ENCODE data around the gene EPHB1.

Gene EPHB1

GRCh38 chr3:134791992-134792391 is 3.1 kb upstream of the EPHB1 start:
- H2BK5ac ChIP-seq (ENCODE audit: low read length): no peak overlapping the region
- H3K27me3 ChIP-seq (ENCODE audit: control insufficient read depth in 3 of 3, insufficient read depth in 3 of 3, low read depth in 1 of 3, low read length in 3 of 3): peaks cover 0 to 23% (median 0%) of the 10 kb centered on the region in 3 experiments
- H3K9ac ChIP-seq (ENCODE audit: low read depth, low read length, poor library complexity): no peak overlapping the region
- H4K91ac ChIP-seq (ENCODE audit: low read depth, low read length, poor library complexity): no peak overlapping the region
- no peak overlapping the region for H3K18ac ChIP-seq (ENCODE audit: low read length)
- H3K79me1 ChIP-seq (ENCODE audit: low read depth, low read length): peaks cover 2% of the 10 kb centered on the region
- H3K14ac ChIP-seq (ENCODE audit: low read length): no peak overlapping the region
- no peak overlapping the region for H4K8ac ChIP-seq (ENCODE audit: low read depth, low read length)
- no peak for DNase-seq (ENCODE audit: low spot score)
- H3K9me3 ChIP-seq (replicated peaks in 1 of 2; ENCODE audit: control insufficient read depth in 2 of 2, insufficient read depth in 1 of 2, low read depth in 1 of 2, low read length in 2 of 2): no peaks in the 10 kb centered on the region
- H3K4me3 ChIP-seq (ENCODE audit: low read length in 2 of 2): no peak overlapping the region
- no CpG with 5 or more reads among the region's 8 CpGs for WGBS, 2 donors (ENCODE audit: extremely low coverage in 2 of 2, insufficient read length in 2 of 2, insufficient replicate concordance in 1 of 2)
- H3K36me3 ChIP-seq (replicated peaks in 1 of 2; ENCODE audit: control insufficient read depth in 2 of 2, insufficient read depth in 2 of 2, low read length in 2 of 2): no peaks in the 10 kb centered on the region
- no peak overlapping the region for H2BK12ac ChIP-seq (ENCODE audit: low read length)
- H2AK5ac ChIP-seq (ENCODE audit: low read depth, low read length): no peak overlapping the region
- H3K4me2 ChIP-seq (ENCODE audit: insufficient read depth, low read length, poor library complexity, severe bottlenecking): no peak overlapping the region
- H2BK15ac ChIP-seq (ENCODE audit: low read length): no peak overlapping the region
- no peak overlapping the region for H3K27ac ChIP-seq (replicated peaks; ENCODE audit: low read length)
- H3K4me1 ChIP-seq (ENCODE audit: control insufficient read depth in 2 of 2, insufficient read depth in 1 of 2, low read depth in 1 of 2, low read length in 2 of 2): peaks cover under 1 to 3% of the 10 kb centered on the region in 2 donors
- H2AFZ ChIP-seq (ENCODE audit: low read length): no peak overlapping the region
- H2BK120ac ChIP-seq (ENCODE audit: low read depth, low read length): no peak overlapping the region
- no peak overlapping the region for H3K4ac ChIP-seq (ENCODE audit: low read length)
- no peak overlapping the region for H3K23ac ChIP-seq (ENCODE audit: low read depth, low read length, poor library complexity)

GRCh38 chr3:134792700-134793099 is 2.4 kb upstream of the EPHB1 start:
- no CpG with 5 or more reads among the region's 4 CpGs for WGBS, 2 donors (ENCODE audit: extremely low coverage in 2 of 2, insufficient read length in 2 of 2, insufficient replicate concordance in 1 of 2)
- no peak overlapping the region for H3K9ac ChIP-seq (ENCODE audit: low read depth, low read length, poor library complexity)
- H3K27me3 ChIP-seq (ENCODE audit: control insufficient read depth in 3 of 3, insufficient read depth in 3 of 3, low read depth in 1 of 3, low read length in 3 of 3): peaks cover 0 to 30% (median 0%) of the 10 kb centered on the region in 3 experiments
- H3K79me1 ChIP-seq (ENCODE audit: low read depth, low read length): peaks cover 2% of the 10 kb centered on the region
- H3K4me3 ChIP-seq (ENCODE audit: low read length in 2 of 2): no peak overlapping the region
- no peak overlapping the region for H2BK5ac ChIP-seq (ENCODE audit: low read length)
- no peak for DNase-seq (ENCODE audit: low spot score)
- no peak overlapping the region for H2BK12ac ChIP-seq (ENCODE audit: low read length)
- H3K23ac ChIP-seq (ENCODE audit: low read depth, low read length, poor library complexity): no peak overlapping the region
- H2BK15ac ChIP-seq (ENCODE audit: low read length): no peak overlapping the region
- H3K14ac ChIP-seq (ENCODE audit: low read length): no peak overlapping the region
- H2BK120ac ChIP-seq (ENCODE audit: low read depth, low read length): no peak overlapping the region
- no peak overlapping the region for H3K4ac ChIP-seq (ENCODE audit: low read length)
- H3K4me1 ChIP-seq (ENCODE audit: control insufficient read depth in 2 of 2, insufficient read depth in 1 of 2, low read depth in 1 of 2, low read length in 2 of 2): peaks cover 3 to 7% of the 10 kb centered on the region in 2 donors
- H3K9me3 ChIP-seq (replicated peaks in 1 of 2; ENCODE audit: control insufficient read depth in 2 of 2, insufficient read depth in 1 of 2, low read depth in 1 of 2, low read length in 2 of 2): no peaks in the 10 kb centered on the region
- no peak overlapping the region for H3K27ac ChIP-seq (replicated peaks; ENCODE audit: low read length)
- H3K18ac ChIP-seq (ENCODE audit: low read length): no peak overlapping the region
- H3K36me3 ChIP-seq (replicated peaks in 1 of 2; ENCODE audit: control insufficient read depth in 2 of 2, insufficient read depth in 2 of 2, low read length in 2 of 2): no peaks in the 10 kb centered on the region
- no peak overlapping the region for H2AFZ ChIP-seq (ENCODE audit: low read length)
- no peak overlapping the region for H2AK5ac ChIP-seq (ENCODE audit: low read depth, low read length)
- no peak overlapping the region for H4K91ac ChIP-seq (ENCODE audit: low read depth, low read length, poor library complexity)
- no peak overlapping the region for H3K4me2 ChIP-seq (ENCODE audit: insufficient read depth, low read length, poor library complexity, severe bottlenecking)
- H4K8ac ChIP-seq (ENCODE audit: low read depth, low read length): no peak overlapping the region

- Histone ChIP-seq H2BK12ac (ENCODE audit: low read length) (no peak overlapping the region), H4K8ac (ENCODE audit: low read depth, low read length) (no peak overlapping the region), H3K9me3 (replicated peaks in 1 of 2; ENCODE audit: control insufficient read depth in 2 of 2, insufficient read depth in 1 of 2, low read depth in 1 of 2, low read length in 2 of 2) (no peaks in the 10 kb centered on the region), H2BK15ac (ENCODE audit: low read length) (no peak overlapping the region), H2AFZ (ENCODE audit: low read length) (no peak overlapping the region), H3K36me3 (replicated peaks in 1 of 2; ENCODE audit: control insufficient read depth in 2 of 2, insufficient read depth in 2 of 2, low read length in 2 of 2) (no peaks in the 10 kb centered on the region), H2BK5ac (ENCODE audit: low read length) (no peak overlapping the region), H3K18ac (ENCODE audit: low read length) (no peak overlapping the region), H3K27me3 (ENCODE audit: control insufficient read depth in 3 of 3, insufficient read depth in 3 of 3, low read depth in 1 of 3, low read length in 3 of 3) (peaks cover 0 to 39% (median 0%) of the 10 kb centered on the region in 3 experiments), H3K79me1 (ENCODE audit: low read depth, low read length) (peaks cover 2% of the 10 kb centered on the region), H3K4me1 (ENCODE audit: control insufficient read depth in 2 of 2, insufficient read depth in 1 of 2, low read depth in 1 of 2, low read length in 2 of 2) (peaks cover 3 to 12% of the 10 kb centered on the region in 2 donors), H2AK5ac (ENCODE audit: low read depth, low read length) (no peak overlapping the region), H3K4ac (ENCODE audit: low read length) (no peak overlapping the region), H2BK120ac (ENCODE audit: low read depth, low read length) (no peak overlapping the region), H3K27ac (replicated peaks; ENCODE audit: low read length) (no peak overlapping the region), H3K4me3 (ENCODE audit: low read length in 2 of 2) (no peak overlapping the region), H4K91ac (ENCODE audit: low read depth, low read length, poor library complexity) (no peak overlapping the region), H3K14ac (ENCODE audit: low read length) (no peak overlapping the region), H3K9ac (ENCODE audit: low read depth, low read length, poor library complexity) (no peak overlapping the region), H3K4me2 (ENCODE audit: insufficient read depth, low read length, poor library complexity, severe bottlenecking) (no peak overlapping the region), H3K23ac (ENCODE audit: low read depth, low read length, poor library complexity) (no peak overlapping the region)
- no peak for DNase-seq (ENCODE audit: low spot score)
- no CpG with 5 or more reads among the region's 4 CpGs for WGBS, 2 donors (ENCODE audit: extremely low coverage in 2 of 2, insufficient read length in 2 of 2, insufficient replicate concordance in 1 of 2)
Observed at GRCh38 chr3:134793562-134793961, 1.5 kb upstream of the EPHB1 start.

- H3K79me1 ChIP-seq (ENCODE audit: low read depth, low read length): peaks cover 2% of the 10 kb centered on the region
- H2BK15ac ChIP-seq (ENCODE audit: low read length): no peak overlapping the region
- H4K8ac ChIP-seq (ENCODE audit: low read depth, low read length): no peak overlapping the region
- DNase-seq (ENCODE audit: low spot score): no peak
- H2BK12ac ChIP-seq (ENCODE audit: low read length): no peak overlapping the region
- H3K27me3 ChIP-seq (ENCODE audit: control insufficient read depth in 3 of 3, insufficient read depth in 3 of 3, low read depth in 1 of 3, low read length in 3 of 3): peaks cover 0 to 47% (median 0%) of the 10 kb centered on the region in 3 experiments
- peak overlapping the region; percentile 85 for H2AFZ ChIP-seq (ENCODE audit: low read length)
- no peak overlapping the region for H3K4ac ChIP-seq (ENCODE audit: low read length)
- H3K9me3 ChIP-seq (replicated peaks in 1 of 2; ENCODE audit: control insufficient read depth in 2 of 2, insufficient read depth in 1 of 2, low read depth in 1 of 2, low read length in 2 of 2): no peaks in the 10 kb centered on the region
- H3K9ac ChIP-seq (ENCODE audit: low read depth, low read length, poor library complexity): no peak overlapping the region
- no peak overlapping the region for H3K18ac ChIP-seq (ENCODE audit: low read length)
- no peak overlapping the region for H3K14ac ChIP-seq (ENCODE audit: low read length)
- no peak overlapping the region for H3K4me3 ChIP-seq (ENCODE audit: low read length in 2 of 2)
- no peak overlapping the region for H2BK120ac ChIP-seq (ENCODE audit: low read depth, low read length)
- no peak overlapping the region for H3K27ac ChIP-seq (replicated peaks; ENCODE audit: low read length)
- H3K4me1 ChIP-seq (ENCODE audit: control insufficient read depth in 2 of 2, insufficient read depth in 1 of 2, low read depth in 1 of 2, low read length in 2 of 2): peaks cover 3 to 13% of the 10 kb centered on the region in 2 donors
- H3K23ac ChIP-seq (ENCODE audit: low read depth, low read length, poor library complexity): no peak overlapping the region
- H2AK5ac ChIP-seq (ENCODE audit: low read depth, low read length): peak overlapping the region; percentile 20
- no peak overlapping the region for H3K4me2 ChIP-seq (ENCODE audit: insufficient read depth, low read length, poor library complexity, severe bottlenecking)
- H3K36me3 ChIP-seq (replicated peaks in 1 of 2; ENCODE audit: control insufficient read depth in 2 of 2, insufficient read depth in 2 of 2, low read length in 2 of 2): no peaks in the 10 kb centered on the region
- no CpG with 5 or more reads among the region's 9 CpGs for WGBS, 2 donors (ENCODE audit: extremely low coverage in 2 of 2, insufficient read length in 2 of 2, insufficient replicate concordance in 1 of 2)
- H2BK5ac ChIP-seq (ENCODE audit: low read length): no peak overlapping the region
- no peak overlapping the region for H4K91ac ChIP-seq (ENCODE audit: low read depth, low read length, poor library complexity)
Observed at GRCh38 chr3:134794323-134794722, 737 bp upstream of the EPHB1 start.
